Thyroid gland (tissue), 4 donors: ENCODE data around the gene FOXL3.

Experiments used
- POLR2A ChIP-seq, 2 donors: fragments of 450-650 bp; IDR thresholded peaks; one replicate each; pipeline ENCODE4 v1.6.1; 2017; ENCODE audit warnings: antibody characterized with exemption in 2 of 2, mild to moderate bottlenecking in 2 of 2, moderate library complexity in 1 of 2
- TF ChIP-seq, protein P1 (sequence below), 6 experiments: fragments of 200-600 bp in 3 of 6; fragments of 450-650 bp in 3 of 6; sonication (generic) in 3 of 6; IDR thresholded peaks; one replicate each; pipeline ENCODE4 v1.5.1; 2016 to 2019; ENCODE audit warnings: antibody characterized with exemption in 6 of 6, mild to moderate bottlenecking in 2 of 6, inconsistent platforms in 1 of 6, moderate library complexity in 1 of 6

DNA sequence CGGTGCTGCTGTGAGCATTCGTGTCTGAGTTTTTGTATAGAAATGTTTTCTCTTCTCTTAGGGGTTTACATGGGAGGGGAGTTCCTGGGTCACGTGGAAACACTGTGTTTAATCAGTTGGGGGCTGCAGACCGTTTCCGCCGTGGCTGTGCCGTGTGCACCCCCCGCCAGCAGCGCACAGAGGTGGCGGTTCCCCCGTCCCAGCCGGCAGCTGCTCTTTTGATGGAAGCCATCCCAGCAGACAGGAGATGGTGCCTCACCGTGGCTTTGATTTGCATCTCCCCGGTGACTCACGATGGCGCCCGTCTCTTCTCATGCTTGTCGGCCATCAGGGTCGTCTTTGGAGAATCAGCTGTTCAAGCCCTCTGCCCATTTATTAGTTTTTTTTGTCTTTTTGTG, 34.9 kb upstream of the FOXL3 start:
- TF ChIP-seq, protein P1, sequence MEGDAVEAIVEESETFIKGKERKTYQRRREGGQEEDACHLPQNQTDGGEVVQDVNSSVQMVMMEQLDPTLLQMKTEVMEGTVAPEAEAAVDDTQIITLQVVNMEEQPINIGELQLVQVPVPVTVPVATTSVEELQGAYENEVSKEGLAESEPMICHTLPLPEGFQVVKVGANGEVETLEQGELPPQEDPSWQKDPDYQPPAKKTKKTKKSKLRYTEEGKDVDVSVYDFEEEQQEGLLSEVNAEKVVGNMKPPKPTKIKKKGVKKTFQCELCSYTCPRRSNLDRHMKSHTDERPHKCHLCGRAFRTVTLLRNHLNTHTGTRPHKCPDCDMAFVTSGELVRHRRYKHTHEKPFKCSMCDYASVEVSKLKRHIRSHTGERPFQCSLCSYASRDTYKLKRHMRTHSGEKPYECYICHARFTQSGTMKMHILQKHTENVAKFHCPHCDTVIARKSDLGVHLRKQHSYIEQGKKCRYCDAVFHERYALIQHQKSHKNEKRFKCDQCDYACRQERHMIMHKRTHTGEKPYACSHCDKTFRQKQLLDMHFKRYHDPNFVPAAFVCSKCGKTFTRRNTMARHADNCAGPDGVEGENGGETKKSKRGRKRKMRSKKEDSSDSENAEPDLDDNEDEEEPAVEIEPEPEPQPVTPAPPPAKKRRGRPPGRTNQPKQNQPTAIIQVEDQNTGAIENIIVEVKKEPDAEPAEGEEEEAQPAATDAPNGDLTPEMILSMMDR (IDR thresholded peaks at IDR 0.05): no peak
- TF ChIP-seq POLR2A (IDR thresholded peaks at IDR 0.05): no peak
